Measurements from ENCODE around the gene ZFP90.
A peak's percentile ranks its signal among the peaks of the same experiment; 100 is the strongest.

Gene ZFP90

DNA sequence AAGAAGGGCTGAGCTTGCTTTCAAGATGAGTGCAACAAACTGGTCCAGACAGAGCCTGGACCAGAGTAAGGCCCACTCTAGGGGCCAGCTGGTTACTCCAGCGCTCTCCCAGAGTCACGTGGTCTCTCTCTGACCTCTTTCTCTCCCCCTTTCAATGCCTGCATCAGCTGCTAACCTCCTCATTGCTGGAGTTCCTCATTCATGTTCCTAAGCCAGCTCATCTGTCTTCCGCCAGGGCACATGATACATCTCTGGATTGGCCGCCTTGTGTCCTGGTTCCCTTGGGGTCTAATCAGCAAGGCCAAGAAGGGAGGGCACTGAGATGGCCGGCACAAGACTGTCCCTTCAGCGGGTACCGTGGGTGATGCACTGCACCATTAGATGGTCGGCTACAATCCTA, 26.9 kb upstream of the ZFP90 start:
- H3K36me3 ChIP-seq = no peaks in the 10 kb centered on the region
- TF ChIP-seq, protein P1, sequence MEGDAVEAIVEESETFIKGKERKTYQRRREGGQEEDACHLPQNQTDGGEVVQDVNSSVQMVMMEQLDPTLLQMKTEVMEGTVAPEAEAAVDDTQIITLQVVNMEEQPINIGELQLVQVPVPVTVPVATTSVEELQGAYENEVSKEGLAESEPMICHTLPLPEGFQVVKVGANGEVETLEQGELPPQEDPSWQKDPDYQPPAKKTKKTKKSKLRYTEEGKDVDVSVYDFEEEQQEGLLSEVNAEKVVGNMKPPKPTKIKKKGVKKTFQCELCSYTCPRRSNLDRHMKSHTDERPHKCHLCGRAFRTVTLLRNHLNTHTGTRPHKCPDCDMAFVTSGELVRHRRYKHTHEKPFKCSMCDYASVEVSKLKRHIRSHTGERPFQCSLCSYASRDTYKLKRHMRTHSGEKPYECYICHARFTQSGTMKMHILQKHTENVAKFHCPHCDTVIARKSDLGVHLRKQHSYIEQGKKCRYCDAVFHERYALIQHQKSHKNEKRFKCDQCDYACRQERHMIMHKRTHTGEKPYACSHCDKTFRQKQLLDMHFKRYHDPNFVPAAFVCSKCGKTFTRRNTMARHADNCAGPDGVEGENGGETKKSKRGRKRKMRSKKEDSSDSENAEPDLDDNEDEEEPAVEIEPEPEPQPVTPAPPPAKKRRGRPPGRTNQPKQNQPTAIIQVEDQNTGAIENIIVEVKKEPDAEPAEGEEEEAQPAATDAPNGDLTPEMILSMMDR (IDR thresholded peaks at IDR 0.05; ENCODE audit: low read depth, low read length) = no peak
- H3K4me1 ChIP-seq = peaks cover 2% of the 10 kb centered on the region; the same call in 1 of the 2 replicates
- H3K9me3 ChIP-seq = no peaks in the 10 kb centered on the region
- H3K4me3 ChIP-seq (ENCODE audit: low read depth, low read length) = no peak overlapping the region
- DNase-seq = no peak
- H3K27me3 ChIP-seq = no peaks in the 10 kb centered on the region

DNA sequence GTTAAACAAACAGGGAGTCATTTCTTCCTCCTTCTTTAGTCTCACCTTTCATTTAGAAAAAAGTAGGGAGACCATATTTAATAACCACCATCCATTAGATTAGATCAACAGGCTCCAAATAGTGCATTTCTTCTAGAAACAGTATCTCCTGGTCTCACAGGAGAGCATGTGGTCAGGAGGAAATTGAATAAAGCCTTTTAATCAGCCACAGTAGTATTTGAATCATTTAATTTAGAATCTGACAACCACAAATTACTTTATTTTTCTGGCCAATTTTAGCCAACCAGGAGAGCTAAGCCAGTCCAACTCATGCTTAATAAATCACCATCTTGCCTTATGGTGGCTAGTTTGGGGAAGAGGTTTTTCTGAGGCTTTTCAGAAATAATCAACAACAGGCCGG, 26.3 kb upstream of the ZFP90 start:
- no peak overlapping the region for H3K4me3 ChIP-seq (ENCODE audit: low read depth, low read length)
- no peaks in the 10 kb centered on the region for H3K36me3 ChIP-seq
- TF ChIP-seq, protein P1 (IDR thresholded peaks at IDR 0.05; ENCODE audit: low read depth, low read length) = no peak
- H3K27me3 ChIP-seq = no peaks in the 10 kb centered on the region
- H3K9me3 ChIP-seq = no peaks in the 10 kb centered on the region
- no peak for DNase-seq
- peaks cover 5% of the 10 kb centered on the region for H3K4me1 ChIP-seq

- Histone ChIP-seq H3K36me3 (no peaks in the 10 kb centered on the region), H3K9me3 (no peaks in the 10 kb centered on the region), H3K4me1 (peaks cover 11% of the 10 kb centered on the region), H3K4me3 (ENCODE audit: low read depth, low read length) (no peak overlapping the region), H3K27me3 (no peaks in the 10 kb centered on the region)
- TF ChIP-seq, protein P1 (IDR thresholded peaks at IDR 0.05; ENCODE audit: low read depth, low read length) = no peak
- DNase-seq = no peak
Observed at GRCh38 chr16:68514511-68514910, 24.6 kb upstream of the ZFP90 start.

GRCh38 chr16:68517606-68518166, 21.4 kb upstream of the ZFP90 start:
- Histone ChIP-seq H3K9me3 (no peaks in the 10 kb centered on the region), H3K36me3 (no peaks in the 10 kb centered on the region), H3K27me3 (no peaks in the 10 kb centered on the region), H3K4me3 (ENCODE audit: low read depth, low read length) (no peak overlapping the region), H3K4me1 (peaks cover 8% of the 10 kb centered on the region)
- peak; percentile 53 for DNase-seq
- TF ChIP-seq, protein P1 (IDR thresholded peaks at IDR 0.05; ENCODE audit: low read depth, low read length) = no peak

DNA sequence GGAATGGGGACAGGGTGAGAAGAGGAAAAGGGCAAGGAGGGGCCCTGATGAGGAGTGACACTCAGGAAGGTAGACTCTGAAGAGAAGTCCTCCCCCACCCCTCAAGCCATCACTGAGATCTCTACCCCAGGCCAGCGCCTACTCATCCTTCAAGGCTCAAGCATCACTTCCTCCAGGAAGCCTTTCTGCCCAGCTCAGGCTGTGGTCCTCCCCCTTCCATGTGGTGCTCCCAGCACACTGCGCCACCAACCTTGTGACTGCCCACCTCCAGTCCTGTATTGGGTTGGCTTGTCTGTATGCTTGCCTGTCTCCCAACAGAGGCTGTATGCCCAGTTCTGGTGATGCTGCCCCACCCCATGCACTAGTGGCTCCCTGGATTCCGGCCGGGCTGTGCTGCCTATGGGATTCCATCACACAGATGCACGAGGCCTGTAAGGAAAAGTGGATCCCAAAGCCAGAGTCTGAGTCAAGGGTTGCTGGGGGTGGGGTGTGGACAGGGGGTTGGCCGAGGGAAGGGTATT, 19.8 kb upstream of the ZFP90 start:
- Histone ChIP-seq H3K27me3 (no peaks in the 10 kb centered on the region), H3K4me1 (peaks cover 8% of the 10 kb centered on the region), H3K36me3 (no peaks in the 10 kb centered on the region), H3K4me3 (ENCODE audit: low read depth, low read length) (no peak overlapping the region), H3K9me3 (no peaks in the 10 kb centered on the region)
- TF ChIP-seq, protein P1 (IDR thresholded peaks at IDR 0.05; ENCODE audit: low read depth, low read length) = no peak
- no peak for DNase-seq

- Histone ChIP-seq H3K9me3 (no peaks in the 10 kb centered on the region), H3K4me3 (ENCODE audit: low read depth, low read length) (peak overlapping the region; percentile 37), H3K4me1 (peaks cover 8% of the 10 kb centered on the region), H3K36me3 (no peaks in the 10 kb centered on the region), H3K27me3 (no peaks in the 10 kb centered on the region)
- peak; percentile 91 for DNase-seq
- TF ChIP-seq, protein P1 (IDR thresholded peaks at IDR 0.05; ENCODE audit: low read depth, low read length) = peak; percentile 99
Observed at GRCh38 chr16:68520649-68521086, 18.4 kb upstream of the ZFP90 start.
